Astrocyte of the cerebellum (primary cell): ENCODE results near the gene URI1.

Experiments
- DNase-seq: peaks from one replicate; pipeline ENCODE4 v3.0.0-alpha.2; 2011; ENCODE audit warnings: low read depth
- H3K4me3 ChIP-seq: 2 replicates; pipeline ENCODE4 v1.5.1; 2011; ENCODE audit warnings: mild to moderate bottlenecking, low read depth, low read length, moderate library complexity
- CTCF ChIP-seq: IDR thresholded peaks from 2 replicates; pipeline ENCODE4 v1.5.1; 2012; ENCODE audit warnings: low read length, low read depth, moderate library complexity, mild to moderate bottlenecking; ENCODE audit errors: missing control alignments
- in situ Hi-C: cut with HindIII; loops from 2 replicates; pipeline ENCODE4 v1.10.0; 2017; ENCODE audit warnings: low sequenced_read_pairs

Gene URI1

GRCh38 chr19:30022659-30023058, 80.6 kb downstream of the URI1 start:
- in situ Hi-C loops, result no loop called here
- no peak for DNase-seq
- TF ChIP-seq CTCF, result no peak
- H3K4me3 ChIP-seq, result no peak overlapping the region

DNA sequence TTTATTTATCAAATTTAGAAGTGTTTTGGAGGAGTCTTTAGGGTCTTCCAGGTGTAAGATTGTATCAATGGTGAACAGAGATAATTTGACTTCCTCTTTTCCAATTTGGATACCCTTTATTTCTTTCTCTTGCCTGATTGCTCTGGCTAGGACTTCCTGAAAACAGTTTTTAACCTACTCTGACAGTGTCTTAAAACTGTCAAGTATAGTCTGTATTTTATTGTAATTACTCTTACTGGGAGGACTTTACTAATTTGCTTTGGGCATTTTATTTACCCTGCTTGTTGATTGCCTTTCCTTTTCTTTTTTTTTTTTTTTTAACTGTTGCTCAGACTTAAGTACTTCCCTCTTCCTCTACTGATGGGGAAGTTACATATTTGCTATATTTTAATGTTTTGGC, 81.3 kb downstream of the URI1 start:
- no peak for DNase-seq
- in situ Hi-C loops, result no loop called here
- H3K4me3 ChIP-seq, result no peak overlapping the region
- TF ChIP-seq CTCF, result no peak

GRCh38 chr19:30024091-30024490, 82.1 kb downstream of the URI1 start:
- no peak overlapping the region for H3K4me3 ChIP-seq
- in situ Hi-C loops, result no loop called here
- no peak for TF ChIP-seq CTCF
- no peak for DNase-seq

DNA sequence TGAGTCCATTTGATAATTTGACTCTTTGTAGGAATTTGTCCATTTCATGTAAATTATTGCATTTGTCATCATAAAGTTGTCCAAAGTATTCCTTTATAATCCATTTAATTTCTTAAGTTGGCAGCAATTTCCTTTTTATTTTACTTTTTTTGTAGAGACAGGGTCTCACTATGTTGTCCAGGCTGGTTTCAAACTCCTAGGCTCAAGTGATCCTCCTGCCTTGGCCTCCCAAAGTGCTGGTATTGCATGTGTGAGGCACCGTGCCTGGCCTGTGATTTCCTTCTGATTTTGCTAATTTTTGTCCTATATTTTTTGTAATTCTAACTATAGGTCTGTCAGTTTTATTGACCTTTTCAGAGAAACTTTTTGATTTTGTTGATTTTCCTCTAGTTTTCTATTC, 84.9 kb downstream of the URI1 start:
- H3K4me3 ChIP-seq, result no peak overlapping the region
- no peak for DNase-seq
- in situ Hi-C loops, result no loop called here
- no peak for TF ChIP-seq CTCF

DNA sequence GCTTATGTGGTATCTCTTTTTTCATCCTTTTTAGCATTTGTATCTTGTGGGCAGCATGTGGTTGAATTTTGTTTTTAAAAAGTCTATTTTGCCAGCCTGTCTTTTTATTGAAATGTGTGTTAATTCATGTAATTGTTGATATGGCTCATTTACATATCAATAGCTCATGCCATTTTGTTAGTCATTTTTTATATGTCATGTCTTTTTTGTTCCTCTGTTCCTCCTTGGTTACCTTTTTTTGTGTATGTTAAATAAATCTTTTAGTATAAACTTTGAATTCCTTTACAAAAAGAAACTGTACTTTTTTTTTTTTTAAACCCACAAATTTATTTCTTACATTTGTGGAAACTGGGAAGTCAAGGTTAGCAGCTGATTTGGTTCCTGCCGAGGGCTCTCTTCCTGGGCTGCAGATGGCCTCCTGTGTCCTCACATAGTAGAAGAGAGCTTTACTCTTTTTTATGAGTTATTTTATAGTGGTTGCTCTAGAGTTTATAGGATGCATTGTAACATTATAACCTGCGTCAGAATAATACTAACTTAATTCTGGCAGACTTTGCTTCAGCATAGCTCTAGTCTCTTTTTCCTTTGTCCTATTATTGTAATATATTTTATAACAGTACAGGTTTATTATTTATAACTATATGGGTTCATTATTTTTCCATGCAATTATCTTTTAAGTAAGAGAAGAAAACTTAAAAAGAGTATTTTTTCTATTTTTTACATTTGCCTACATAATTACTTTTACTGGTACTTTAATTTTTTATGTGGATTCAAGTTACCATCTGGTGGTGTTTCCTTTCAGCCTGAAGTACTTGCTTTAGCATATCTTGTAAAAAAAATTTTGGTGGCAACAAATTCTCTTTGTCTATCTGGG, 86.3 kb downstream of the URI1 start:
- no peak for TF ChIP-seq CTCF
- in situ Hi-C loops, result no loop called here
- no peak for DNase-seq
- no peak overlapping the region for H3K4me3 ChIP-seq

DNA sequence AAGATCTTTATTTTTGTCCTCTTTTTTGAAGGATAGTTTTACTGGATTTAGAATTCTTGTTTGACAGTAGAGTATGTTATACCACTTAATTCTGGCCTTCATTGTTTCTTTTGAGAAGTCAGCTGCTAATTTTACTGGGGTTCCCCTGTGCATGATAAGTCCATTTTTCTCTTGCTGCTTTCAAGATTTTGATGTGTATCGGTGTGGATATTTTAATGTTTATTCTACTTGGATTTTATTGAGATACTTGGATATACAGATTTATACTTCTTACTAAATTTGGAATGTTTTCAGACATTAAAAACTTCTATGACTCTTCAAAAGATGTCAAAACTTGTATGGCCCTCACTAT, 86.9 kb downstream of the URI1 start:
- in situ Hi-C loops, result no loop called here
- TF ChIP-seq CTCF, result no peak
- DNase-seq, result no peak
- no peak overlapping the region for H3K4me3 ChIP-seq
